Measurements from ENCODE around the gene ADD2. TPM values are rescaled to one million over a fixed set of nuclear protein-coding genes. Genes with fewer than 3 reads are reported as not detected.

The ADD2 gene
- total RNA-seq, 4 donors from 2014 or later = 0.42 to 2.4 (median 1.3) TPM

- Histone ChIP-seq H3K9me3 (no peaks in the 10 kb centered on the region), H3K4me1 (no peaks in the 10 kb centered on the region), H3K27ac (no peak overlapping the region), H3K27me3 (peaks cover 0 to 11% (median 0%) of the 10 kb centered on the region in 4 donors), H3K36me3 (no peaks in the 10 kb centered on the region), H3K4me3 (no peak overlapping the region)
- no peak for TF ChIP-seq POLR2A (IDR thresholded peaks at IDR 0.05)
- DNase-seq = no peak
- intact Hi-C loops (cut with DNase I) = no loop called here
- WGBS, 2 donors = 65 to 74% methylated on average over 7 of the region's 7 CpGs
These were observed 39.9 kb downstream of the ADD2 start for GRCh38 chr2:70728128-70728527.

DNA sequence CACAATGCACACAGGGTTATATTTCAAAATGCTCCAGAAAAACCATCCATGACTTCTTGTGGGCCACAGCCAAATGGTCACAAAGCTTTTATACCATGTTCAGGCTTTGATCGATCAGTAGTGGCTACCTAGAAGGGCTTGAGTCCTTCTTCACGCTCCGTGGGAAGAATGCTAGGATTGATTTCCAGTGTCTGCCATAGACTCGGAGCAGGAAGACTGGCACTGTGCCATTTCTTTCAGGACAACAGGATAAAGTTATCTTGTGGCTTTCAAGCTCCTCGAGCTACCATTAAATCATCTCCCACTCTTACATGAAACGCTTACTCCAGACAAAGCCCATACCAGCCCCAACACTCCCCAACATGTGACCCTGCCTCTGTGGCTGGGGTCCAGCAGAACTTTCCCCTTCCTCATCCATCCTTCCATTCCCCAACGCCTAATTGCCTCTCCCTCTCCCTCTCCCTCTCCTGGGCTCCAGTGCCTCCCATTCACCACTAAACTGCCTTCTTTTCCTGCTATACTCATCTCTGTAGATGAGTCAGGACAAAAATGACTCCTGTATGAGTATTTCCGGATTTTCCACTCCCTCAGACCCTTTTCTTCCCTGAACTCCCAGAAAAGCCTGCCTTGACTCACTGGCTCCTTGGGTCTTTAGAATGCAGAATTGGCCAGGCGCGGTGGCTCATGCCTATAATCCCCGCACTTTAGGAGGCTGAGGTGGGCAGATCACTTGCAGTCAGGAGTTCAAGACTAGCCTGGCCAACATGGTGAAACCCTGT is 40.9 kb downstream of the ADD2 start:
- H3K36me3 ChIP-seq = no peaks in the 10 kb centered on the region
- no peaks in the 10 kb centered on the region for H3K4me1 ChIP-seq
- 53 to 66% methylated on average over 11 of the region's 11 CpGs for WGBS, 2 donors
- TF ChIP-seq, protein P1, sequence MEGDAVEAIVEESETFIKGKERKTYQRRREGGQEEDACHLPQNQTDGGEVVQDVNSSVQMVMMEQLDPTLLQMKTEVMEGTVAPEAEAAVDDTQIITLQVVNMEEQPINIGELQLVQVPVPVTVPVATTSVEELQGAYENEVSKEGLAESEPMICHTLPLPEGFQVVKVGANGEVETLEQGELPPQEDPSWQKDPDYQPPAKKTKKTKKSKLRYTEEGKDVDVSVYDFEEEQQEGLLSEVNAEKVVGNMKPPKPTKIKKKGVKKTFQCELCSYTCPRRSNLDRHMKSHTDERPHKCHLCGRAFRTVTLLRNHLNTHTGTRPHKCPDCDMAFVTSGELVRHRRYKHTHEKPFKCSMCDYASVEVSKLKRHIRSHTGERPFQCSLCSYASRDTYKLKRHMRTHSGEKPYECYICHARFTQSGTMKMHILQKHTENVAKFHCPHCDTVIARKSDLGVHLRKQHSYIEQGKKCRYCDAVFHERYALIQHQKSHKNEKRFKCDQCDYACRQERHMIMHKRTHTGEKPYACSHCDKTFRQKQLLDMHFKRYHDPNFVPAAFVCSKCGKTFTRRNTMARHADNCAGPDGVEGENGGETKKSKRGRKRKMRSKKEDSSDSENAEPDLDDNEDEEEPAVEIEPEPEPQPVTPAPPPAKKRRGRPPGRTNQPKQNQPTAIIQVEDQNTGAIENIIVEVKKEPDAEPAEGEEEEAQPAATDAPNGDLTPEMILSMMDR (IDR thresholded peaks at IDR 0.05) = no peak
- no peak for TF ChIP-seq POLR2A (IDR thresholded peaks at IDR 0.05)
- no peak for DNase-seq
- no peak overlapping the region for H3K4me3 ChIP-seq
- H3K27ac ChIP-seq = no peak overlapping the region
- H3K27me3 ChIP-seq = peaks cover 0 to 4% (median 0%) of the 10 kb centered on the region in 4 donors
- no peaks in the 10 kb centered on the region for H3K9me3 ChIP-seq
- intact Hi-C loops (cut with DNase I) = no loop called here

- no peak overlapping the region for H3K4me3 ChIP-seq
- H3K27ac ChIP-seq = no peak overlapping the region
- no peaks in the 10 kb centered on the region for H3K9me3 ChIP-seq
- peaks cover 0 to 4% (median 0%) of the 10 kb centered on the region in 4 donors for H3K27me3 ChIP-seq
- TF ChIP-seq, protein P1 (IDR thresholded peaks at IDR 0.05) = no peak
- TF ChIP-seq POLR2A (IDR thresholded peaks at IDR 0.05) = no peak
- DNase-seq = no peak
- no peaks in the 10 kb centered on the region for H3K4me1 ChIP-seq
- no peaks in the 10 kb centered on the region for H3K36me3 ChIP-seq
- intact Hi-C loops (cut with DNase I) = no loop called here
- 93 to 96% methylated on average over 3 of the region's 3 CpGs for WGBS, 2 donors
These were observed 42.5 kb downstream of the ADD2 start for GRCh38 chr2:70725505-70725904.

DNA sequence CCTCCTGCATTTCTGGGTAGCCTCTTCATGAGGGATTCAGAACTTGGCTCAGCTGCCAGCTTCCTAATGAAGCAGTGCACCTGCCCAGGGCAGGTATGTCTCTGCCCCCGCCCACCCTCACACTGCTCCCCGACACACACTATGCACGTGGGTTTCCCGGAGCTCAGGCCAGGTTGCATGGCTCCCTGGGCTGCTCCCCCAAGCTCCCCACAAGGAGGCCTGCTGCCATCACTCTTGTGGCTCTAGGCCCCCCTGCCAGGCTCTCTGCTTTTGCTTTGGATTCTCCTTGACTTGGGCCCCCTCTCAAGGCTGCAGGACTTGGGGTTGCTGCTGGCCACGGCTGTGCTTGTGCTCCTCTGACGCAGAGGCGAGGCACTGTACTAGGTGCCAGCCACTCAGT is 43.6 kb downstream of the ADD2 start:
- peaks cover 0 to 4% (median 0%) of the 10 kb centered on the region in 4 donors for H3K27me3 ChIP-seq
- intact Hi-C loops (cut with DNase I) = no loop called here
- WGBS, 2 donors = 78 to 92% methylated on average over 3 to 6 of the region's 7 CpGs
- H3K4me1 ChIP-seq = no peaks in the 10 kb centered on the region
- H3K9me3 ChIP-seq = no peaks in the 10 kb centered on the region
- no peak overlapping the region for H3K4me3 ChIP-seq
- H3K36me3 ChIP-seq = no peaks in the 10 kb centered on the region
- H3K27ac ChIP-seq = no peak overlapping the region
- no peak for TF ChIP-seq POLR2A (IDR thresholded peaks at IDR 0.05)
- TF ChIP-seq, protein P1 (IDR thresholded peaks at IDR 0.05) = no peak
- DNase-seq = no peak

GRCh38 chr2:70723286-70723885 is 44.6 kb downstream of the ADD2 start:
- intact Hi-C loops (cut with DNase I) = no loop called here
- peaks cover 0 to 4% (median 0%) of the 10 kb centered on the region in 4 donors for H3K27me3 ChIP-seq
- TF ChIP-seq POLR2A (IDR thresholded peaks at IDR 0.05) = no peak
- TF ChIP-seq, protein P1 (IDR thresholded peaks at IDR 0.05) = no peak
- no peaks in the 10 kb centered on the region for H3K4me1 ChIP-seq
- 81 to 82% methylated on average over 4 to 5 of the region's 5 CpGs for WGBS, 2 donors
- H3K4me3 ChIP-seq = no peak overlapping the region
- H3K27ac ChIP-seq = no peak overlapping the region
- no peaks in the 10 kb centered on the region for H3K36me3 ChIP-seq
- no peaks in the 10 kb centered on the region for H3K9me3 ChIP-seq
- no peak for DNase-seq
